HG03575 (cell line): ENCODE results near the gene PSEN1.

Experiments used
- ATAC-seq: cut with Tn5 transposase; IDR thresholded peaks from one replicate; pipeline ENCODE4 v1.9.1; 2021; ENCODE audit not compliant: unreplicated experiment, insufficient number of reproducible peaks, low FRiP score; ENCODE audit errors: extremely low read depth

Gene PSEN1

GRCh38 chr14:73136387-73137225, at the start of gene PSEN1:
PSEN1 (plus strand) TSS chr14:73136507; CDS start chr14:73148020, 11,513 bp downstream.
- no peak for ATAC-seq

DNA sequence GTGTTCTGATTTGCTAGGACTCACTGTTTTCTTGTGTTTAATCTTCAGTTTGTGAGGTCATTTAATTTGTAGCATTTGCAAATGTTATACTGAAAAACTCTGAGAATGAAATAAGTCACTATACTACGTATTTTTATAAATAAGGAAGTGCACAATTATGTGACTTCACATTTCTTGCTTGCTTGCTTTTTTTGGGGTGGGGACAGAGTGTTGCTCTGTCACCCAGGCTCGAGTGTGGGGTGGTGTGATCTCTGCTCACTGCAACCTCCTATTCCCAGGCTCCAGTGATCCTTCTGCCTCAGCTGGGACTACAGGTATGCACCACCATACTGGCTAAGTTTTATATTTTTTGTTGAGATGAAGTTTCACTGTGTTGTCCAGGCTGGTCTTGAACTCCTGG, 45.3 kb upstream of the PSEN1 start:
- ATAC-seq = no peak

GRCh38 chr14:73097421-73097820, 38.9 kb upstream of the PSEN1 start:
- no peak for ATAC-seq

DNA sequence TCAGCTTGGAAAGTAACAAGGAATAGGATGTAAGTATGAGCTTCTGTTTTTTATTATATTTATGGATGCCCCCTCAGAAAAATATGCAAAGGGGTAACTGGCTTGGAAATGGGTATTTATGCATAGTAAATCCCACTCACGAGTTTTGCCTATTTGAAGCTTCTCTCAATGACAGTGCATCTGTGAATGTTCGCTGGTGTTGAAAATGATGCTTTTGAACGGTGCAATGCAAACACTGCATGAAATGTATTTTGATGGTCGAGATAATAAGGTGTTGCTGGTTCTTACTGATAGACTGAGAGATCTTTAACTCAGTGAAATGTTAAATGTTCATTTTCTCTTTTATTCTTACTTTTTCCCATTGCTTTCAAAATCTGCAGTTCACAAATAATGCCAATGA, 36.0 kb upstream of the PSEN1 start:
- ATAC-seq = no peak

GRCh38 chr14:73102806-73103497, 33.4 kb upstream of the PSEN1 start:
- no peak for ATAC-seq

DNA sequence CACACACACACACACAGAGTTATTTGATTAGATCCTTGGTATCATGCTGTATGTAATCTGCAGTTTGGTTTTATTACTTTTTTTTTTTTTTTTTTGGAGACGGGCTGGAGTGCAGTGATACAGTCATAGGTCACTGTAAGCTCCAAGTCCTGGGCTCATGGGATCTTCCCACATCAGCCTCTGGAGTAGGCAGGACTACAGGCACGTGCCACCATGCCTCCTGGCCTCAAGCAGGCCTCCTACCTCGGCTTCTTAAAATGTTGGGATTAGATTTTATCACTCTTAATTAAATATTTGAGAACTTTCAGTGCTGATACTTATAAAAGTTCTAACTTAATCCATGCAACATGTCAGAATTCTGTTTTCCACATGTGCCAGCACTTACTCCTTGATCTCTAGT, 31.3 kb upstream of the PSEN1 start:
- no peak for ATAC-seq

- no peak for ATAC-seq
These were observed 30.6 kb upstream of the PSEN1 start for GRCh38 chr14:73105727-73106126.

DNA sequence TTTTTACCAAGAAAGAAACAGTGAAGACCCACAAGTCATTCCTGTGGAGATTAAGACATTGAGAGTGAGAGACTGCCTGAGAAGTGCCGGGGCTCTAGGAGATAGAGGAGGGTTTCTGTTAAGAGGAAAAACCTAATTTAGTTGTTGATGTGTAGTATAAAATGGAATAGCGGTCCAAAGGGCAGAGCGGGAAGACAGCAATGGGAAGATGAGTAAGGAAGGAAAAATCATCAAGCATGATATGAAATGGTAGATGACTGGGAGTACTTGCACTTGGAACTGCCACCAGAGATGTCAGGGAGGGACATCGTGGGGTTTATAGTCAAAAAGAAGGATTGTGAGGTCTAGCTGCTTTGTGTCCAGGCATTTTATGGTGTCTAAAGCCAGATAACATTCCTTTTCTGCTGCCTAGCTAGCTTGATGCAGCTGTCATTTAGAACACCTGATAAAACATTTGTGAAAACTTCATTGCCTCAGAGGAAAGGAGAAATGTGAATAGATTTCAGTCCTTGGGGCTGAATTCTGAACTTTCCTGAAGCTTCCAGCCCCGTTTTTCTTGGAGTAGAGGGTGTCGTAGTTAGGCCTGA, 20.1 kb upstream of the PSEN1 start:
- ATAC-seq = no peak

- no peak for ATAC-seq
These were observed 12.0 kb upstream of the PSEN1 start for GRCh38 chr14:73124180-73124894.

GRCh38 chr14:73125169-73125588, 11.1 kb upstream of the PSEN1 start:
- no peak for ATAC-seq

DNA sequence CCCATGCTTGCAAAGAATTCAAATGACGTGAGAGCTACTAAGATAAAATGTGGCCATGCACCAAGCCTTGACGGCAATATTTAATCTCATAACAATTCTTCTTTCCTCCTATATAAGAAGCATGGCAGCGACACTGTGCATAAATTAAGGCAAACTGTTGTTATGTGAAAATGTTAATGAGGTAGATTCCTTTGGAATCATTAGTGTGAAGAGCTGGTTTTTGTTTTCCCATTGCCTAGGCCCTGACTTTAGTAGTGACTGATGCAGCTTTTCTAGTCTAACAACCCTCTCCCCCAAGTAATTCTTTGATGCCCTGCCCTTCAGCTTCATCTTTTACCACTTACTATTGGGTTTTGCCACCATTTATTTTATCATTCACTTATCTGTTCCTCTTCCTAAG, 10.6 kb upstream of the PSEN1 start:
- no peak for ATAC-seq

- ATAC-seq = no peak
These were observed 2.5 kb upstream of the PSEN1 start for GRCh38 chr14:73133795-73134194.

DNA sequence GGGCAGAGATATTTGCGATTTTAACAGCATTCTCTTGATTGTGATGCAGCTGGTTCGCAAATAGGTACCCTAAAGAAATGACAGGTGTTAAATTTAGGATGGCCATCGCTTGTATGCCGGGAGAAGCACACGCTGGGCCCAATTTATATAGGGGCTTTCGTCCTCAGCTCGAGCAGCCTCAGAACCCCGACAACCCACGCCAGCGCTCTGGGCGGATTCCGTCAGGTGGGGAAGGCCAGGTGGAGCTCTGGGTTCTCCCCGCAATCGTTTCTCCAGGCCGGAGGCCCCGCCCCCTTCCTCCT, 271 bp upstream of the PSEN1 start:
- no peak for ATAC-seq

GRCh38 chr14:73140811-73141323, 4.6 kb downstream of the PSEN1 start:
- no peak for ATAC-seq

- no peak for ATAC-seq
These were observed 5.9 kb downstream of the PSEN1 start for GRCh38 chr14:73142216-73142615.

DNA sequence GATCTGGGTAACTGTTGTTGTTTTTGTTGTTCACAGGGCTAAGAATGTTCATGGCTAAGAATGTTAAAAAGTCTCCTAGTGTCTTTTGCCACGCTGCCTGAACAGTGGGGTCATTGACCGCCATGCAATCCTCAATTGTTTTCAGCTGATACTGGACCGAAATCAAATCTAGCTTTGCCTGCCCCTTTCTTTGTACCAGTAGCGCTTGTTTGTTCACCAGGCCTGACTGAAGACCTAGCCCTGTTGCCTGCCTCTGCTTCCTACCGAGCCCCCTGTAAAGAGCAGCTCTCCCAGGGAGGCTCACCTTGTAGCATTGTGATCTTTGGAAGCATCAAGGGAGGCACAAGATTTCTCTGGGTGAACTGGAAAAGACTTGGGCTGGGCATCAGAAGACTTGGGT, 6.7 kb downstream of the PSEN1 start:
- no peak for ATAC-seq

- no peak for ATAC-seq
These were observed 7.3 kb downstream of the PSEN1 start for GRCh38 chr14:73143617-73144016.

- no peak for ATAC-seq
These were observed 9.1 kb downstream of the PSEN1 start for GRCh38 chr14:73145371-73145770.

- no peak for ATAC-seq
These were observed 9.8 kb downstream of the PSEN1 start for GRCh38 chr14:73146111-73146510.
